ENCODE results near the gene FLACC1. TPM values are rescaled to one million over a fixed set of nuclear protein-coding genes. Genes with fewer than 3 reads are reported as not detected.

Gene FLACC1
- total RNA-seq, 1 donor from 2014 or later, result 2.8 TPM

- no peak for DNase-seq (ENCODE audit: low spot score)
These were observed 76.7 kb downstream of the FLACC1 start for GRCh38 chr2:201280191-201281040.

GRCh38 chr2:201279079-201279478, 78.1 kb downstream of the FLACC1 start:
- DNase-seq (ENCODE audit: low spot score), result no peak

- no peak for DNase-seq (ENCODE audit: low spot score)
These were observed 80.6 kb downstream of the FLACC1 start for GRCh38 chr2:201276511-201276910.

GRCh38 chr2:201275990-201276389, 81.2 kb downstream of the FLACC1 start:
- no peak for DNase-seq (ENCODE audit: low spot score)

GRCh38 chr2:201275069-201275468, 82.1 kb downstream of the FLACC1 start:
- DNase-seq (ENCODE audit: low spot score), result no peak

GRCh38 chr2:201273330-201273983, 83.7 kb downstream of the FLACC1 start:
- DNase-seq (ENCODE audit: low spot score), result no peak

- no peak for DNase-seq (ENCODE audit: low spot score)
These were observed 85.2 kb downstream of the FLACC1 start for GRCh38 chr2:201271917-201272316.

- DNase-seq (ENCODE audit: low spot score), result no peak
These were observed 86.7 kb downstream of the FLACC1 start for GRCh38 chr2:201270293-201271001.

- no peak for DNase-seq (ENCODE audit: low spot score)
These were observed 87.4 kb downstream of the FLACC1 start for GRCh38 chr2:201269764-201270163.

GRCh38 chr2:201267278-201268030, 89.7 kb downstream of the FLACC1 start:
- DNase-seq (ENCODE audit: low spot score), result no peak

- no peak for DNase-seq (ENCODE audit: low spot score)
These were observed 90.5 kb downstream of the FLACC1 start for GRCh38 chr2:201266629-201267028.

- DNase-seq (ENCODE audit: low spot score), result no peak
These were observed 92.5 kb downstream of the FLACC1 start for GRCh38 chr2:201264472-201265173.

GRCh38 chr2:201263779-201264178, 93.4 kb downstream of the FLACC1 start:
- DNase-seq (ENCODE audit: low spot score), result no peak

GRCh38 chr2:201262718-201263117, 94.4 kb downstream of the FLACC1 start:
- no peak for DNase-seq (ENCODE audit: low spot score)

- DNase-seq (ENCODE audit: low spot score), result no peak
These were observed 95.2 kb downstream of the FLACC1 start for GRCh38 chr2:201261906-201262305.

- DNase-seq (ENCODE audit: low spot score), result no peak
These were observed 95.7 kb downstream of the FLACC1 start for GRCh38 chr2:201261471-201261870.

GRCh38 chr2:201260302-201260800, 96.8 kb downstream of the FLACC1 start, which contains the start of gene CASP8:
Gene CASP8 (plus strand): TSS chr2:201260536. CDS start chr2:201266487, 5,951 bp downstream.
- DNase-seq (ENCODE audit: low spot score), result no peak

GRCh38 chr2:201258666-201259615, 98.2 kb downstream of the FLACC1 start:
- DNase-seq (ENCODE audit: low spot score), result no peak
